Measurements from ENCODE around the gene MINK1. TPM values are rescaled to one million over a fixed set of nuclear protein-coding genes. Genes with fewer than 3 reads are reported as not detected.

MINK1 gene
- total and polyA plus RNA-seq, 8 donors, result 53.5 to 85.4 (median 68.8) TPM

DNA sequence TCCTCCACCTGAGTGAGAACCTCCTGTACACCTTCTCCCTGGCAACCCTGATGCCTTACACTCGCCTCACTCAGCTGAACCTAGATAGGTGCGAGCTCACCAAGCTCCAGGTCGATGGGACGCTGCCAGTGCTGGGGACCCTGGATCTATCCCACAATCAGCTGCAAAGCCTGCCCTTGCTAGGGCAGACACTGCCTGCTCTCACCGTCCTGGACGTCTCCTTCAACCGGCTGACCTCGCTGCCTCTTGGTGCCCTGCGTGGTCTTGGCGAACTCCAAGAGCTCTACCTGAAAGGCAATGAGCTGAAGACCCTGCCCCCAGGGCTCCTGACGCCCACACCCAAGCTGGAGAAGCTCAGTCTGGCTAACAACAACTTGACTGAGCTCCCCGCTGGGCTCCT lies 99.6 kb downstream of the MINK1 start:
- ATAC-seq (no peak), DNase-seq (peak in 1 of 4 donors; percentile 62)
- Histone ChIP-seq H3K9me3 (no peaks in the 10 kb centered on the region), H3K36me3 (peaks cover 0 to 19% of the 10 kb centered on the region in 2 donors), H3K27ac (no peak overlapping the region), H3K4me1 (peaks cover 7 to 8% of the 10 kb centered on the region in 2 donors), H3K27me3 (no peaks in the 10 kb centered on the region), H3K4me3 (no peak overlapping the region)
- TF ChIP-seq, protein P1, sequence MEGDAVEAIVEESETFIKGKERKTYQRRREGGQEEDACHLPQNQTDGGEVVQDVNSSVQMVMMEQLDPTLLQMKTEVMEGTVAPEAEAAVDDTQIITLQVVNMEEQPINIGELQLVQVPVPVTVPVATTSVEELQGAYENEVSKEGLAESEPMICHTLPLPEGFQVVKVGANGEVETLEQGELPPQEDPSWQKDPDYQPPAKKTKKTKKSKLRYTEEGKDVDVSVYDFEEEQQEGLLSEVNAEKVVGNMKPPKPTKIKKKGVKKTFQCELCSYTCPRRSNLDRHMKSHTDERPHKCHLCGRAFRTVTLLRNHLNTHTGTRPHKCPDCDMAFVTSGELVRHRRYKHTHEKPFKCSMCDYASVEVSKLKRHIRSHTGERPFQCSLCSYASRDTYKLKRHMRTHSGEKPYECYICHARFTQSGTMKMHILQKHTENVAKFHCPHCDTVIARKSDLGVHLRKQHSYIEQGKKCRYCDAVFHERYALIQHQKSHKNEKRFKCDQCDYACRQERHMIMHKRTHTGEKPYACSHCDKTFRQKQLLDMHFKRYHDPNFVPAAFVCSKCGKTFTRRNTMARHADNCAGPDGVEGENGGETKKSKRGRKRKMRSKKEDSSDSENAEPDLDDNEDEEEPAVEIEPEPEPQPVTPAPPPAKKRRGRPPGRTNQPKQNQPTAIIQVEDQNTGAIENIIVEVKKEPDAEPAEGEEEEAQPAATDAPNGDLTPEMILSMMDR (IDR thresholded peaks at IDR 0.05), result no peak
- intact Hi-C loops (cut with DNase I), result no loop called here

GRCh38 chr17:4933646-4934045 lies 100.5 kb downstream of the MINK1 start:
- Histone ChIP-seq H3K4me3 (no peak overlapping the region), H3K27me3 (no peaks in the 10 kb centered on the region), H3K36me3 (peaks cover 0 to 26% of the 10 kb centered on the region in 2 donors), H3K4me1 (peaks cover 11 to 16% of the 10 kb centered on the region in 2 donors), H3K27ac (no peak overlapping the region), H3K9me3 (no peaks in the 10 kb centered on the region)
- no peak for ATAC-seq
- TF ChIP-seq, protein P1 (IDR thresholded peaks at IDR 0.05), result no peak
- peak in 1 of 4 donors; percentile 37 for DNase-seq
- intact Hi-C loops (cut with DNase I), result no loop called here

DNA sequence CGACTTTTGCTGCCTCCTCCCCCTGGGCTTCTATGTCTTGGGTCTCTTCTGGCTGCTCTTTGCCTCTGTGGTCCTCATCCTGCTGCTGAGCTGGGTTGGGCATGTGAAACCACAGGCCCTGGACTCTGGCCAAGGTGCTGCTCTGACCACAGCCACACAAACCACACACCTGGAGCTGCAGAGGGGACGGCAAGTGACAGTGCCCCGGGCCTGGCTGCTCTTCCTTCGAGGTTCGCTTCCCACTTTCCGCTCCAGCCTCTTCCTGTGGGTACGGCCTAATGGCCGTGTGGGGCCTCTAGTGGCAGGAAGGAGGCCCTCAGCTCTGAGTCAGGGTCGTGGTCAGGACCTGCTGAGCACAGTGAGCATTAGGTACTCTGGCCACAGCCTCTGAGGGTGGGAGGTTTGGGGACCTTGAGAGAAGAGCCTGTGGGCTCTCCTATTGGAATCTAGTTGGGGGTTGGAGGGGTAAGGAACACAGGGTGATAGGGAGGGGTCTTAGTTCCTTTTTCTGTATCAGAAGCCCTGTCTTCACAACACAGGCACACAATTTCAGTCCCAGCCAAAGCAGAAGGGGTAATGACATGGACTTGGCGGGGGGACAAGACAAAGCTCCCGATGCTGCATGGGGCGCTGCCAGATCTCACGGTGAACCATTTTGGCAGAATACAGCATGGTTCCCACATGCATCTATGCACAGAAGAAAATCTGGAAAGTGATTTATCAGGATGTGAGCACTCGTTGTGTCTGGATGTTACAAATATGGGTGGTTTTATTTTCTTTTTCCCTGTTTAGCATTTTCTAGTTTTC lies 101.2 kb downstream of the MINK1 start:
- H3K27ac ChIP-seq, result no peak overlapping the region
- peak; percentile 38 for ATAC-seq
- H3K4me1 ChIP-seq, result peaks cover 17 to 23% of the 10 kb centered on the region in 2 donors
- DNase-seq, result peak in 3 of 4 donors; percentile 15 to 78 (median 46)
- H3K36me3 ChIP-seq, result peaks cover 0 to 26% of the 10 kb centered on the region in 2 donors
- TF ChIP-seq, protein P1 (IDR thresholded peaks at IDR 0.05), result no peak
- intact Hi-C loops (cut with DNase I), result no loop called here
- H3K4me3 ChIP-seq, result no peak overlapping the region
- H3K27me3 ChIP-seq, result no peaks in the 10 kb centered on the region
- H3K9me3 ChIP-seq, result no peaks in the 10 kb centered on the region

DNA sequence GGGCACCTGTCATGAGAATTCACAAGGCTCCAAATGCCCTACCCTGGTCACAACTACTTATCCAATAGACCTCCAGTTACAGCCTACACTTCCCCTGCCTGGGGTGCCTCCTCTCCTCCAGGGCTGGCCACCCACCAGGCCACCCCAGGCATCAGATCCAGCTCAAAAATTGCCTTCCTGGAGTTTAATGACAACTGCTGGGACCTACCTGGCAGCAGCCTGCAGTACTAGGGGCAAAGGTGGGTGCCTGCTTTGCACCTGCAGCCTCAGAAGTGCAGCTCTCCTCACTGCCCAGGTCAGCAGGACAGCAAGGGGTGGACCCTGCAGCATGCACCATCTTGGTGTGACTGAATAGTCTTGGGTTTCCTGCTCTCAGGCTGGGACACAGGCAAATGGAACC lies 102.5 kb downstream of the MINK1 start:
- Histone ChIP-seq H3K36me3 (peaks cover 0 to 26% of the 10 kb centered on the region in 2 donors), H3K27ac (no peak overlapping the region), H3K9me3 (no peaks in the 10 kb centered on the region), H3K4me1 (peaks cover 17 to 23% of the 10 kb centered on the region in 2 donors), H3K4me3 (no peak overlapping the region), H3K27me3 (no peaks in the 10 kb centered on the region)
- no peak for ATAC-seq
- intact Hi-C loops (cut with DNase I), result no loop called here
- peak in 1 of 4 donors; percentile 13 for DNase-seq
- TF ChIP-seq, protein P1 (IDR thresholded peaks at IDR 0.05), result no peak

GRCh38 chr17:4936436-4936835 lies 103.3 kb downstream of the MINK1 start:
- DNase-seq (peak in 1 of 4 donors; percentile 51), ATAC-seq (no peak)
- Histone ChIP-seq H3K27me3 (no peaks in the 10 kb centered on the region), H3K27ac (no peak overlapping the region), H3K36me3 (peaks cover 0 to 26% of the 10 kb centered on the region in 2 donors), H3K4me3 (no peak overlapping the region), H3K4me1 (peaks cover 22 to 31% of the 10 kb centered on the region in 2 donors), H3K9me3 (no peaks in the 10 kb centered on the region)
- intact Hi-C loops (cut with DNase I), result no loop called here
- TF ChIP-seq, protein P1 (IDR thresholded peaks at IDR 0.05), result no peak

Measured in left lung (tissue), 10 donors.